Measurements from ENCODE around the gene TRIO.

DNA sequence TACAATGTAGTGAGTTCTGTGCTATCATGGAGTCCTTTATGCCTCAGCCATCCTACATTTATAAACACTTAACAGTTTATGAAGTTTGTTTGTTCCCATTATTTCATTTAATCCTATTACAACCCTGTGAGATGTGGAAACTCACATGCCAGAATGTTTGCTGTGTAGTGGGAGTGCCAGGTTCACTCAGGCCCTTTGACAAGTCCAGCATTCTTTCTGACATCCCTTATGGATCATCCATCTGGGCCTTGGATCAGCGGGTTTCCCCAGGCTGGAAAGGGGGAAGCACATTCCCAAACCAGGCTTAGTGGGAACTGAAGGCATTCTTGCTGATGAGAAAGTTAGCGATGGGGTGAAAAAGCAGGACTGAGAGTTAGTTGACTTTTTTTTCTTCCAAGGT, 310.3 kb downstream of the TRIO start:
- TF ChIP-seq POLR2A (IDR thresholded peaks at IDR 0.05; ENCODE audit: borderline replicate concordance, extremely low read depth, insufficient read depth, insufficient read length) (no peak), ZFX (IDR thresholded peaks at IDR 0.05) (no peak)

Data from HCT116 (cell line).